CD4-positive, alpha-beta T cell (primary cell): ENCODE measurements around the gene PATE3. TPM values are rescaled to one million over a fixed set of nuclear protein-coding genes. Genes with fewer than 3 reads are reported as not detected.

ENCODE experiments used
- ATAC-seq: fragments of 200-7000 bp; cut with Tn5 transposase; one replicate; pipeline ENCODE4 v1.10.0; 2022; ENCODE audit warnings: mild to moderate bottlenecking; ENCODE audit not compliant: poor library complexity
- CTCF ChIA-PET: fragments of 350-600 bp; sonication (Branson Sonifier 250); formaldehyde crosslinking; loops from one replicate; lab custom pipeline; 2021; ENCODE audit warnings: antibody characterized with exemption, inconsistent platforms; lab: Charles Lee
- POLR2A ChIA-PET: fragments of 350-600 bp; sonication (Branson Sonifier 250); formaldehyde crosslinking; loops from one replicate; lab custom pipeline; 2021; ENCODE audit warnings: antibody characterized with exemption, inconsistent platforms; lab: Charles Lee
- DNase-seq, 14 experiments: peaks; one replicate each; pipeline ENCODE4 v3.0.0-alpha.2; 2013 to 2020; ENCODE audit warnings: mixed read lengths in 2 of 14
- H3K27ac ChIP-seq, 2 donors: one replicate each; pipeline versions ENCODE4 v1.5.1 to v1.7.0; 2013; ENCODE audit warnings: low read length in 2 of 2, low read depth in 1 of 2, mild to moderate bottlenecking in 1 of 2
- H3K27me3 ChIP-seq, 2 experiments: 1 replicate in 1 of 2; 2 replicates in 1 of 2; pipeline versions ENCODE4 v1.6.1 to v1.7.0; 2013; ENCODE audit warnings: low read length in 2 of 2, control low read depth in 1 of 2, mild to moderate bottlenecking in 1 of 2, moderate library complexity in 1 of 2; ENCODE audit not compliant: insufficient read depth in 2 of 2, control insufficient read depth in 1 of 2
- H3K36me3 ChIP-seq: one replicate; pipeline ENCODE4 v1.6.1; 2013; ENCODE audit warnings: low read length, control low read depth; ENCODE audit not compliant: insufficient read depth
- H3K4me1 ChIP-seq: one replicate; pipeline ENCODE4 v1.6.1; 2013; ENCODE audit warnings: low read length, control low read depth; ENCODE audit not compliant: insufficient read depth
- H3K4me3 ChIP-seq: one replicate; pipeline ENCODE4 v1.5.1; 2013; ENCODE audit warnings: mild to moderate bottlenecking, low read length, moderate library complexity
- H3K9me3 ChIP-seq, 2 experiments: 1 replicate in 1 of 2; 2 replicates in 1 of 2; pipeline versions ENCODE4 v1.6.1 to v1.7.0; 2013; ENCODE audit warnings: low read length in 2 of 2, mild to moderate bottlenecking in 2 of 2, control low read depth in 1 of 2, moderate library complexity in 1 of 2; ENCODE audit not compliant: control insufficient read depth in 1 of 2, insufficient read depth in 1 of 2
- H3K27ac Mint-ChIP-seq: one replicate; pipeline ENCODE4 v1.8.0; 2020; ENCODE audit warnings: mixed read lengths
- H3K27me3 Mint-ChIP-seq: one replicate; pipeline ENCODE4 v1.8.0; 2021; ENCODE audit warnings: mixed read lengths
- H3K36me3 Mint-ChIP-seq: one replicate; pipeline ENCODE4 v1.8.0; 2021; ENCODE audit warnings: low read depth, mixed read lengths
- H3K4me1 Mint-ChIP-seq: one replicate; pipeline ENCODE4 v1.8.0; 2021; ENCODE audit warnings: low read depth, mixed read lengths
- H3K4me3 Mint-ChIP-seq: one replicate; pipeline ENCODE4 v1.8.0; 2020; ENCODE audit warnings: mild to moderate bottlenecking, mixed read lengths
- H3K9me3 Mint-ChIP-seq: one replicate; pipeline ENCODE4 v1.8.0; 2020; ENCODE audit warnings: mixed read lengths
- intact Hi-C, 2 experiments: fragments of 100-400 bp; cut with DNase I in 1 of 2; cut with micrococcal nuclease in 1 of 2; formaldehyde crosslinking; loops; one replicate each; pipeline versions ENCODE4 v1.15.1 to v1.9.0; 2023 to 2025; cut with DNase I, micrococcal nuclease
- total RNA-seq, 174 experiments: library from RNA in 2 of 174; stranded (reverse) in 2 of 174; gene quantifications; one replicate each; pipeline ENCODE4 v1.2.3 and lab custom pipeline; 2021 to 2026
- TF ChIP-seq, protein P1 (sequence below): fragments of 200-600 bp; IDR thresholded peaks from one replicate; pipeline ENCODE4 v1.8.0; 2022; ENCODE audit warnings: antibody characterized with exemption, mild to moderate bottlenecking

The PATE3 gene
- total RNA-seq, 2 experiments from 2014 or later, result not detected

- Histone ChIP-seq H3K27me3 (no peaks in the 10 kb centered on the region), H3K9me3 (peaks cover 0 to 4% of the 10 kb centered on the region in 2 experiments), H3K27ac (no peak overlapping the region), H3K36me3 (no peaks in the 10 kb centered on the region), H3K4me1 (no peaks in the 10 kb centered on the region), H3K4me3 (no peak overlapping the region)
- TF ChIP-seq, protein P1, sequence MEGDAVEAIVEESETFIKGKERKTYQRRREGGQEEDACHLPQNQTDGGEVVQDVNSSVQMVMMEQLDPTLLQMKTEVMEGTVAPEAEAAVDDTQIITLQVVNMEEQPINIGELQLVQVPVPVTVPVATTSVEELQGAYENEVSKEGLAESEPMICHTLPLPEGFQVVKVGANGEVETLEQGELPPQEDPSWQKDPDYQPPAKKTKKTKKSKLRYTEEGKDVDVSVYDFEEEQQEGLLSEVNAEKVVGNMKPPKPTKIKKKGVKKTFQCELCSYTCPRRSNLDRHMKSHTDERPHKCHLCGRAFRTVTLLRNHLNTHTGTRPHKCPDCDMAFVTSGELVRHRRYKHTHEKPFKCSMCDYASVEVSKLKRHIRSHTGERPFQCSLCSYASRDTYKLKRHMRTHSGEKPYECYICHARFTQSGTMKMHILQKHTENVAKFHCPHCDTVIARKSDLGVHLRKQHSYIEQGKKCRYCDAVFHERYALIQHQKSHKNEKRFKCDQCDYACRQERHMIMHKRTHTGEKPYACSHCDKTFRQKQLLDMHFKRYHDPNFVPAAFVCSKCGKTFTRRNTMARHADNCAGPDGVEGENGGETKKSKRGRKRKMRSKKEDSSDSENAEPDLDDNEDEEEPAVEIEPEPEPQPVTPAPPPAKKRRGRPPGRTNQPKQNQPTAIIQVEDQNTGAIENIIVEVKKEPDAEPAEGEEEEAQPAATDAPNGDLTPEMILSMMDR, result no peak
- H3K27ac Mint-ChIP-seq, result no peak overlapping the region
- DNase-seq (no peak), ATAC-seq (no peak)
- H3K4me1 Mint-ChIP-seq, result no peaks in the 10 kb centered on the region
- ChIA-PET POLR2A (no interaction called here), CTCF (no interaction called here)
- H3K27me3 Mint-ChIP-seq, result peaks cover 29% of the 10 kb centered on the region
- H3K4me3 Mint-ChIP-seq, result no peak overlapping the region
- no peaks in the 10 kb centered on the region for H3K9me3 Mint-ChIP-seq
- intact Hi-C loops, result no loop called here
- H3K36me3 Mint-ChIP-seq, result no peaks in the 10 kb centered on the region
These were observed 14.4 kb upstream of the PATE3 start for GRCh38 chr11:125773516-125773915.

DNA sequence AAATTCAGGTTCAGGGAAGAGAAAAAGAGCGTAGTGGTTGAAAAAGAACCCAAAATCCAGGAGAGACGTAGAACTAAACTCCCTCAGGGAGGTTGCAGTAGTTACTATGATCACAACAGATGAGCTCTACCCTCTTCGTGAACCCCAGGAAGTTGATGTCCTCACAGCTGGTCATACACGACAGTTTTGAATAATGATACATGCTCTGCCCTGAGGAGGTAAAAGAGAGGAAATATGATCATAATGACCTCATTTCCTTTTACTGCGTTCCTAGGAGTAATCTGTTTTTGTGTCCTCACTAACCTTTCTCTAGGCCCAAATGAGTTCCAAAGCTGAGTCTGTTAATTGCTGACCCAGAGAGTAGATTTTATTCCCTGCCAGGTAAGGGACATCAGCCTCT is 10.6 kb upstream of the PATE3 start:
- H3K9me3 ChIP-seq, result no peaks in the 10 kb centered on the region
- ChIA-PET CTCF (no interaction called here), POLR2A (no interaction called here)
- H3K4me1 Mint-ChIP-seq, result no peaks in the 10 kb centered on the region
- intact Hi-C loops, result no loop called here
- H3K36me3 Mint-ChIP-seq, result no peaks in the 10 kb centered on the region
- H3K9me3 Mint-ChIP-seq, result no peaks in the 10 kb centered on the region
- no peak overlapping the region for H3K27ac Mint-ChIP-seq
- no peak overlapping the region for H3K27ac ChIP-seq
- H3K4me3 ChIP-seq, result no peak overlapping the region
- DNase-seq, result no peak
- ATAC-seq, result no peak
- H3K27me3 Mint-ChIP-seq, result peaks cover 33% of the 10 kb centered on the region
- peaks cover 0 to 8% of the 10 kb centered on the region in 2 experiments for H3K27me3 ChIP-seq
- TF ChIP-seq, protein P1, result no peak
- H3K36me3 ChIP-seq, result no peaks in the 10 kb centered on the region
- no peaks in the 10 kb centered on the region for H3K4me1 ChIP-seq
- H3K4me3 Mint-ChIP-seq, result no peak overlapping the region

GRCh38 chr11:125778728-125779127 is 9.2 kb upstream of the PATE3 start, which contains the start of gene PATE2:
TSS of gene PATE2 (minus strand) at chr11:125778828. CDS start at chr11:125778773, 55 bp downstream.
- H3K27me3 Mint-ChIP-seq, result peaks cover 31% of the 10 kb centered on the region
- no peaks in the 10 kb centered on the region for H3K9me3 Mint-ChIP-seq
- TF ChIP-seq, protein P1, result no peak
- no peak within 1 kb of the TSS for H3K4me3 Mint-ChIP-seq
- Histone ChIP-seq H3K27me3 (peaks cover 0 to 8% of the 10 kb centered on the region in 2 experiments), H3K36me3 (no peaks in the 10 kb centered on the region), H3K27ac (no peak within 1 kb of the TSS), H3K9me3 (no peaks in the 10 kb centered on the region), H3K4me3 (no peak within 1 kb of the TSS), H3K4me1 (no peaks in the 10 kb centered on the region)
- CTCF ChIA-PET, result no interaction called here
- DNase-seq (no peak), ATAC-seq (no peak)
- no peaks in the 10 kb centered on the region for H3K36me3 Mint-ChIP-seq
- intact Hi-C loops, result no loop called here
- no peaks in the 10 kb centered on the region for H3K4me1 Mint-ChIP-seq
- POLR2A ChIA-PET, result no interaction called here
- H3K27ac Mint-ChIP-seq, result no peak within 1 kb of the TSS
